GM10847 (cell line): Measurements from ENCODE around the gene YIPF2.

Experiments used
- POLR2A ChIP-seq: IDR thresholded peaks from 2 replicates; pipeline ENCODE4 v1.6.1; 2011; ENCODE audit not compliant: insufficient read length; ENCODE audit errors: extremely low read depth

YIPF2 gene

DNA sequence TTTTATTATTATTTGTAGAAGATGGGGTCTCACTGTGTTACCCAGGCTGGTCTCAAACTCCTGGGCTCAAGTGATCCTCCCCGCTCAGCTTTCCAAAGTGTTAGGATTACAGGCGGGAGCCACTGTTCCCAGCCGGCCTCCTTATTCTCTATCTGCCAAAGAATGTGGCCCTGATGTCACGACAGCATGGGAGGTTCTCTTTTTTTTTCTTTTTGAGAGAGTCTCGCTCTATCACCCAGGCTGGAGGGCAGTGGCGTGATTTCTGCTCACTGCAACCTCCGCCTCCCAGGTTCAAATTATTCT lies 33.6 kb downstream of the YIPF2 start:
- TF ChIP-seq POLR2A = no peak

DNA sequence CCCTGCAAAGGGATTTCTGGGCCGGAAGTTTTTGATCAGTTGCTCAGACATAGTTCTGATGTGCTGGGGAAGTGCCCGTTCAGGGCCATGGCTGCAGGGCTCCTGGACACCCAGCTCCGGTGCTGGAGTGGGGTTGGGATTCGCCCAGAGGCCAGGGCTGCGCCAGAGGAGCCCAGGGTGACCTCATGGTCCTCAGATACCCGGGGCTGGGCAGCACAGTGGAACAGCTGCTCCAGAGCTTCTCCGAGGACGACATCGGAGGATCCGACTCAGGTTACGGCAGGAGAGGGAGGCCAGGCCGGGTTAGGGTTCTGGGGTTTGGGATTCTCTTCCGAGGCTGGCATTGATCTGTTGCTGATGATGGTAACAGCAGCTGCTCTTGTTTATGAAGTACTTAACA lies 36.2 kb downstream of the YIPF2 start:
- TF ChIP-seq POLR2A = no peak

DNA sequence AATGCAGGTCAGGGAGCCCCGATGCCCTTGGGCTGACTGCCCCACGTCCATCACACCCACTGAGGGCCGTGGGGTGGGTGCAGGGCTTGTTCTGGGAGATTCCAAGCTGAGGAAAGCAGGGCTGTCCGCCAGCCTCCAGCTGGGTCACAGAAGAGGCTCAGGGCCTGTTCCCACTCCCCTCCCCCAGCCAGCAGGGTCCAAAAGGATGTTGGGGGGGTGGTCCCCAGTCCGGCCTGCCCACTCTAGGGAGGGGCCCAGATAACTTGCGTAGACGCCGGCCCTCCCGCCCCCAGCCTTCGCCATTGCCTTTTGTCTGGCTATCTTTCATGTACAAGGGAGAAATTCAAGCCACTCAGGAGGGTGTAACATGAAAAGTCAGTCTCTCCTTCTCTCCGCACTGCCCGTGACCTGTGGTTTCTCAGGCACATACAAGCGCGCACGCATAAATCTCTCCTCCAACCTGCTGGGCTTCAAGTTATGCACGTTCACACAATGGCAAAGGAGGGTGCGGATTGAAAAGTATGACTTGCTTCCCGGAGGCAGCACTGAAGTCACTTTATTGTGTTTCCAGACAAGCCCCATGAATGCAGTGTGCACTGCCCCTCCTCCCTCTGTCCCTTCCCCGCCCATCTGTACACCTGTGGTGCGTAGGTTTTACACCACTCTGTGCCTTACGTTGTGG lies 36.9 kb downstream of the YIPF2 start:
- no peak for TF ChIP-seq POLR2A

DNA sequence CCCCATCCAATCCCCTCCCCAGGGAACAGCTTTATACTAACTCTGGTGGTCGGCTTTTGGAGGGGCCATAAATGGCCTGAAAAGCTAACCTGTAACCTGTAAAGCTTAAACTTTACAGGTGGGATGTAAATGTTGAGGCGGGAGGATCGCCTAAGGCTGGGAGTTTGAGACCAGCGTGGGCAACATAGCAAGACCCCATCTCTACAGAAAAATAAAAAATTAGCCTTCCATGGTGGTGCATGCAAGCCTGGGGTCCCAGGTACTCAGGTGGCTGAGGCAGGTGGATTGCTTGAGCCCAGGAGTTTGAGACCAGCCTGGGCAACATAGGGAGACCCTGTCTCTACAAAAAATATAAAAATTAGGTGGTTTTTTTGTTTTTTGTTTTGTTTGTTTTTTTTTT lies 38.6 kb downstream of the YIPF2 start:
- TF ChIP-seq POLR2A = no peak

DNA sequence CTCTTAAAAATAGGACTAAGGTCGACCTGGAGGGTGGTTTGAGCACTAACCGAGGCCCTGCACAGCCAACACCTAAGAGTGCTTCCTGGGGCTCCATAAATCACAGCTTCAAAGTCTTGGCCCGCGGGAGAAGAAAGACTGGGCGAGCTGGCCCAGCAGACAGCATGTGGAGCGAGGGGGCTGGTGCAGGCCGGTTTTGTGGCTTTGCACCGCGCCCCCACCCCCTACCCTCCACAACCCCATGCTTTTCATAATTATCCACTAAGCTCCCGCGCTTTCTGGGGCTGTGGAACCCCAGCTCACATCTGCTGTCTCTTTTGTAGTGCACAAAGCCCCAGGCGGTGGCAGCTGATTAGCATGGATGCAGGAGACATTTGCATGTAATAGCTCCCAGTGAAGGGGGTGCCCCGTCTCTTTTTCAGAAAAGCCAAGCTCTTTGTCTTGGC lies 40.0 kb downstream of the YIPF2 start:
- TF ChIP-seq POLR2A = no peak

DNA sequence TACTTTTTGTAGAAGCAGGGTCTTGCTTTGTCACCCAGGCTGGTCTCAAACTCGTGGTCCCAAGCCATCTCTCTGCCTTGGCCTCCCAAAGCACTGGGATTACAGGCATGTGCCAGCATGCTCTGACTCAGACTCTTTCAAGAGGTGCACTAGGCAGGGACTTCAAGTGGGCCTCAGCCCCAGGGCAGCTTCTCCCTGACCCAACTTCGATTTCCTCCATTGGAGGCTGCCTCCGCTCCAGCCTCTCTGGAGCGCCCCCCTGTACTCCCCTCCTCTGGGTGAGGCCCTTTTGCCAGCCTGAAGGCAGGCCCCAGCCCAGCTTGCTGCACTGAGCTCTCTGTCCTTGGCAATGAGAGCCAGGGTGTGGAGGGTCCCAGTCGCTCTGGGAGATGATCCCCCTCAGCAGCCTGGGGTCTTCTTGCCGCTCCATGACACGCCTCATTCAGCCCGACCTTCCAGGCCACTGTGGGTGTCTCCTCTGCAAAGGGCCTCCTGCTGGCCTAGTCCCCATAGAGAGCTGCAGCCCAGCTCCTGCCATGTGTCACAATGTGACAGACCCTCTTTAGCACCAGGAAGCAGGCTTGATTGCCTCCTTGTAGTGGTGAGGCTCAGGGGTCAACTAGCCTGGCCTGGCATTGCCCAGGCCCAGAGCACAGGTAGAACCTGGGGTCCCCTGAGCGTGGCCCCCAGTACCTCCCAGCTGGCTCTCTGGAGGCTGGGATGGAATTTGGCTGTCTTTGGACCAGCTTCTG lies 40.6 kb downstream of the YIPF2 start:
- no peak for TF ChIP-seq POLR2A

DNA sequence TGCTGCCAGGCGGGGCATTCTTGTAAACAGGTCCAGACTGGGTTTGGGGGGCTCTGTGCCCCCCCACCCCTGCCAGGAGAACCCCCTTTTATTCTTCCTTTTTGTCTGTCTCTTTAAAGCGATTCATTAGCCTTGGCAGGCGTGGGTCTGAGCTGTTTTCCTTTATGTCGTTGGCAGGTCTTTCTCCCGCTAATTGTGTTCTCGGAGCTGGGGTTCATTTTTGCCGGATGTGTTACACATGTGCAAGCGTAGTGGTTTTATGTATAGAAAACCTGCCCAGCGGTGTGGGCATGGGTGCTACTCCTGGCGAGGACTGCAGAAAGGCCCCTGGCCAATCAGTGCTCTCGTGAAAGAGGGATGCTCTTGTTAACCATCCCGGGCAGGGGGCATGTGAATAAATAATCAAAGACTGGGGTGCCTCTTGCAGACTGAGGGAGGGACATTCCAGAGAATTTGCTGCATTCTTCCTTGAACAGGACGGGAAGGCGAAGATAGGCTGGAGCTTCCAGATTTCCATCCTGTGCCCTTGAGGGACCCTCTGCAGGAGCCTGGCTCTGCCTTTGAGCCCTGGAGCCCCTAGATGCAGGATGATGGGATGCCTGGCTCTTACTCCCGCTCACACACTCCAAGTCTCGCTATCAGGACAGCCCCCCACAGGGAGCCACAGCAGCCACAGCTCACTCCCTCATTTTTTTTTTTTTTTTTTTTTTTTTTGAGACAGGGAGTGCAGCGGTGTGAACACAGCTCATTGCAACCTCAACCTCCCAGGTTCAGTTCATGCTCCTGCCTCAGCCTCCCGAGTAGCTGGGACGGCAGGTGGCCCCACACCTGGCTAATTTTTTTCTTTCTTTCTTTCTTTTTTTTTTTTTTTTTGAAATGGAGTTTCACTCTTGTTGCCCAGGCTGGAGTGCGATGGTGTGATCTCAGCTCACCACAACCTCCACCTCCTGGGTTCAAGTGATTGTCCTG lies 43.0 kb downstream of the YIPF2 start:
- no peak for TF ChIP-seq POLR2A

DNA sequence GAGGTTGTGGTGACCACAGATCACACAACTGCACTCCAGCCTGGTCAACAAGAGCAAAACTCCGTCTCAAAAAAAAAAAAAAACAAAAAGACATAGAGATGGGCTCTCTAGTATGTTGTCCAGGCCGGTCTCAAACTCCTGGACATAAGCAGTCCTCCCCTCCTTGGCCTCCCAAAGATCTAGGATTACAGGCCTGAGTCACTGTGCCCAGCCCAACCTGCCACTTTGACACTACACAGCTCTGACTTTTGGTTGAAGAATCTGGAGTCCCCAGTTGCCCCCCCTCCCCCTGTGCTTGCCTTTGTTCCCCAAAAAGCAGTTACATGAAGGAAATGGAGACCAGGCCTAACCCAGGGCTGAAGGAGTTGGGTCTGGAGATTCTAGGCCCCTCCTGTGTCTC lies 44.2 kb downstream of the YIPF2 start:
- no peak for TF ChIP-seq POLR2A

DNA sequence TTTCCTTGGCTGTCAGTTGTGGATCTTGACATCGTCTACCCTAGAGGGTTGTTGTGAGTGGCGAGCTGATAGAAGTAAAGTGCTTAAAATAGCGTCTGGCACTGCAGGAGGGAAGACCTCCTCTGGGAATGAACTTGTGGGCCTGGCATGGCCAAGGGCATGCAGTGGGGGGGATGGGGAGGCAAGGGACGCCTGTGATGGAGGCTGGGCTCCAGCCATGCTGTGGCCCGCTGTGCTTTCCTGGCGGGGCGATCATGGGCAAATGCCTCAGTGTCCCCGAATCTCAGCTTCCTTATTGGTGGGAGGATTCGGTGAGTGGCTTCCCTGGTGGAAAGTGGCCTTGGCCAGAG lies 46.4 kb downstream of the YIPF2 start:
- no peak for TF ChIP-seq POLR2A

DNA sequence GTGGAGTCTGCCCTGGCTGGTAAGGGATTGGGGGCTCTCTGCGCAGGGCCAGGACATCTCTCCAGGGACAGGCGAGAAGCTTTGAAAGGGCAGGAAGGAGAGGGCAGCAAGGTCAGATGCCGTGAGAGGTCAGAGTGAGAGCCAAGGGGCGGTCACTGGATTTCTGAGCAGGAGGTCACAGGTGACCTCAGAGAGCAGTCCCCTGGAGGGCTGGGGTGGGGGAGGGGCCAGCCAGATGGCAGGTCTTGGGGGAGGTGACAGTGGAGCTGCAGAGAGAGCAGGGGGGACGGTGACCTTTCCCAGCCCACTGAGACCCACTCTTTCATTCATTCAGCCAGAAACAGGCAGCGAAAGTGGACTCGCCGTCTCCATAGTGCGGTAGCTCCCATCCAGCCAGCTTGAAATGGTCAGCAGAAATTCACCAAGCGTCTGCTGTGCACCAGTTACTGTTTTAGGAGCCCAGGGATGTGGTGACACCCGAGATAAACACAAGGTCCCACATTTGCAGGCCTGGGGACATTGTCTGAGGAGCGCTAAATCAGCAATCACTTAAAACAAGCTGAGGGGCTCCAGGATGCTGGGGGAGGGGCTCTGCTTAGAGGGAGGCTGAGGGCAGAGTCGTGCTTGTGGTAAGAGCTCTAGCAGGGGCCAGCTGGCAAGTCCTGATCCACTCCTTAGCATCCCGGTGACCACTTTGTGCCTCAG lies 46.9 kb downstream of the YIPF2 start:
- TF ChIP-seq POLR2A = no peak

DNA sequence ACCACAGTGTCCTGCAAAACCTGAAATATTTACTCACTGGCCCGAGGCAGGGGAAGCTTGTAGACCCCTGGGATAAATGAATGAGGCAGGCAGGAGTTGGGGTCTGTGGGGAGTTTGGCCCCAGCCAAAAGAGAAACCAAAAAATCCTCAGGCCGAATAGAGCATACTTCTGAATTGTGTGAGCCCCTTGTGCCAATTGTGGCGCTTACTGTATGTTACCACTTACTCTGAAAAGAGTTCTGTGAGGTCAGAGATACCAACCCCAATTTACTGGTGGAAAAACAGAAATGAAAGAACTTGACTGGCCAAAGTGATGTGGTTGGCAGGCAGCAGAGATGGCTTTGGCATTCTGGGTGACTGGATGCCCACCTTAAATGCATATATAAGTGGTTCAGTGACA lies 50.2 kb downstream of the YIPF2 start:
- TF ChIP-seq POLR2A = no peak

DNA sequence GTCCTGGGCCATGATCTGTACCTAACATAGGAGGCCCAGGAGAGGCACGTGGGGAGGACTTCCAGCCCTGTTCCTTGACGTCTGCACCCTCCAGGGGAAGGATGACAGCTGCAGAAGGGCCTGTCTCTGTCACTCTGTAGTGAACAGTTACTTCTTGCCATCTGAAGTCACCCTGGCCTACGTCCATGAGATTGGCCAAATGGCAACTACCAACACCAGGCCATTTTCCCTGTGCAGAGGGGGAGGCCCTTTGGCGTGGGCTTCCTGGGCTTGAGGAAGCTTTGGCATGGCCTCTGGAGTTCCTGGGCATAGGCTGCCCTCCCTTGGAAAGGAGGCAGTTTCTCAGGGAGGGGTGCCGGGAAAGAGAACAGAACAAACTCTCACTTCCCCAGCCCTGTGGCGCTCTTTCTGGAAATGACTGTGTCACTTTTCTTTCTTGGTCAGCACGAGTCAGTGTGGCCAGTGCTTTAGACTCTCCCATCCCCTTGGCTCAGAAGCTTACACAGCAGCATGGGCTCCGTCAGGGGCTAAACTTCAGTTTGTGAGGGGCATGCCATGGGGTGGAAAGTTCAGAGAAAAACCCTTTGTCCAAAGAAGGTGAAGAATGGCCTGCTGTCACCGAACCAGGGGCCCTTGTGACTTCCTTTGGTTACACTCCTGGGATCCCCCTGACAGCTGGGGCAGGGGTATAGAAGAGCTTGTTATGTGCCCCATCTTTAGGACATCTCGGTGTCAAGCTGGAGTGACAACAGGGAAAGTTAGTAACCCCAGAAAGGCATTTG lies 51.8 kb downstream of the YIPF2 start:
- no peak for TF ChIP-seq POLR2A

DNA sequence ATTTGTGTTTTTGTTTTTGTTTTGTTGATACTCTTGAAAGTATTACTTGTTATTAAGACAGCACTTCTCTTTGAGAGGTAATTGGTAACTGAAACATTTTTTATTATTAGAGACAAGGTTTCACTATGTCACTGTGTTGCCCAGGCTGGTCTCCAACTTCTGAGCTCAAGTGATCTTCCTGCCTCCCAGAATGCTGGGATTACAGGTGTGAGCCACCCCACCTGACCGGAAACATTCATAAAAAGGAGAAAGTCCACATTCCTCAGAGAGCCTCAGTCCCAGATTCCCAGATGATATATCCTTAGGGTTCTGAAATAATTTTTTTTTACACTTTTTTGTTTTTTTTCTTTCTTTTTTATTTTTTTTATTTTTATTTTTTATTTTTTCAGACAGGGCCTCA lies 54.4 kb downstream of the YIPF2 start:
- TF ChIP-seq POLR2A = no peak

DNA sequence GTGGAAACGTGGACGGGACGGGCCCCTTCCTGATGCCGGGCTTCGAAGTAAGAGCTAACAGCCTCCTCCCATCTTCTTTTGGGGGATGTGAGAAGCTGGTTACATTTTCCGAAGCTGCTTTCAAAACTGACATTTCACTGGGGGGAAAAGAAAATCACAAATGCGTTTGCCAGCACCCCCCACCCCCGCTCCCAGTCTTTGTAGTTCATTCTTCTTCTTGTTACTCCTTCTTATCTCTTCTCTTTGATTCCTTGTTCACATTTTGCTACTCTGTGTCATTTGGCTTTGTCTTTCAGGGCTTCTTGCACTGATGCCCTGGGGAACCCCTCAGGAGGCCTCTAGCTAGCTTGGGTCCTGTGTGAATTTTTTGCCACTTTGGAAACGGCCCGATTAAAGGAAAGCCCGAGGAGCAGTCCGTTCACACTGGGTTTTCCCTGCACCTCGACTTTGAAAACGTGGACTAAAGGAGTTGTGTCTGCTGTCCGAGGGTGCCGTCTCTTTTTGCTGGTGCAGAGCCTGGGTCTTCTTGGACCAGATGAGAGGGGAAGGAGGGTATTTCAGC lies 55.8 kb downstream of the YIPF2 start:
- no peak for TF ChIP-seq POLR2A
